ENCODE results near the gene ENOSF1. TPM values are rescaled to one million over a fixed set of nuclear protein-coding genes. Genes with fewer than 3 reads are reported as not detected.

Gene ENOSF1
- total RNA-seq, 1 donor from 2014 or later = 24.5 TPM

- DNase-seq = no peak
Observed at GRCh38 chr18:670522-670921, 41.9 kb downstream of the ENOSF1 start.

GRCh38 chr18:669077-669476 is 43.4 kb downstream of the ENOSF1 start:
- DNase-seq = no peak

GRCh38 chr18:668260-668659 is 44.2 kb downstream of the ENOSF1 start:
- DNase-seq = no peak

- DNase-seq = no peak
Observed at GRCh38 chr18:666628-667027, 45.8 kb downstream of the ENOSF1 start.

GRCh38 chr18:666177-666576 is 46.3 kb downstream of the ENOSF1 start:
- peak; percentile 15 for DNase-seq

GRCh38 chr18:662197-662596 is 50.2 kb downstream of the ENOSF1 start:
- DNase-seq = no peak

- DNase-seq = no peak
Observed at GRCh38 chr18:659597-659996, 52.8 kb downstream of the ENOSF1 start.

- no peak for DNase-seq
Observed at GRCh38 chr18:658947-659533, 53.4 kb downstream of the ENOSF1 start.

GRCh38 chr18:658001-658946 is 54.2 kb downstream of the ENOSF1 start:
- DNase-seq = peak; percentile 92

- DNase-seq = peak; percentile 60
Observed at GRCh38 chr18:657311-658000, 55.0 kb downstream of the ENOSF1 start, which contains the start of gene TYMS. TYMS (plus strand) TSS chr18:657653; CDS start chr18:657743, 90 bp downstream.

- DNase-seq = no peak
Observed at GRCh38 chr18:655445-655844, 57.0 kb downstream of the ENOSF1 start.

GRCh38 chr18:654601-655000 is 57.8 kb downstream of the ENOSF1 start:
- DNase-seq = no peak

- DNase-seq = no peak
Observed at GRCh38 chr18:653512-653911, 58.9 kb downstream of the ENOSF1 start.

- no peak for DNase-seq
Observed at GRCh38 chr18:652131-652530, 60.3 kb downstream of the ENOSF1 start.

- no peak for DNase-seq
Observed at GRCh38 chr18:650428-650858, 62.0 kb downstream of the ENOSF1 start.

- no peak for DNase-seq
Observed at GRCh38 chr18:649341-649740, 63.1 kb downstream of the ENOSF1 start.

GRCh38 chr18:647304-647703 is 65.1 kb downstream of the ENOSF1 start:
- DNase-seq = no peak

- DNase-seq = no peak
Observed at GRCh38 chr18:644395-645004, 67.9 kb downstream of the ENOSF1 start.

GRCh38 chr18:641224-641623 is 71.2 kb downstream of the ENOSF1 start:
- DNase-seq = no peak

- DNase-seq = no peak
Observed at GRCh38 chr18:635171-635570, 77.3 kb downstream of the ENOSF1 start.

GRCh38 chr18:634551-635045 is 77.8 kb downstream of the ENOSF1 start:
- DNase-seq = no peak

GRCh38 chr18:631560-631959 is 80.9 kb downstream of the ENOSF1 start:
- no peak for DNase-seq
